Upper lobe of left lung (tissue), 6 donors: Measurements from ENCODE around the gene CCDC69. TPM values are rescaled to one million over a fixed set of nuclear protein-coding genes. Genes with fewer than 3 reads are reported as not detected.

ENCODE experiments used
- ATAC-seq, 2 donors: fragments of 200-7000 bp; cut with Tn5 transposase; one replicate each; pipeline ENCODE4 v1.9.1; 2022; ENCODE audit warnings: mild to moderate bottlenecking in 2 of 2, moderate library complexity in 2 of 2; ENCODE audit not compliant: low FRiP score in 2 of 2
- DNase-seq, 2 donors: peaks; one replicate each; pipeline ENCODE4 v3.0.0-alpha.2; 2019 to 2020
- H3K27ac ChIP-seq, 4 donors: fragments of 200-600 bp; sonication (generic); one replicate each; pipeline ENCODE4 v1.5.1; 2016 to 2019
- H3K27me3 ChIP-seq, 4 donors: fragments of 200-600 bp; sonication (generic); one replicate each; pipeline ENCODE4 v1.5.1; 2017 to 2019
- H3K36me3 ChIP-seq, 4 donors: fragments of 200-600 bp; sonication (generic); one replicate each; pipeline ENCODE4 v1.5.1; 2016 to 2019
- H3K4me1 ChIP-seq, 4 donors: fragments of 200-600 bp; sonication (generic); one replicate each; pipeline ENCODE4 v1.5.1; 2018 to 2019
- H3K4me3 ChIP-seq, 4 donors: fragments of 200-600 bp; sonication (generic); one replicate each; pipeline ENCODE4 v1.5.1; 2017 to 2019; ENCODE audit warnings: mild to moderate bottlenecking in 2 of 4, moderate library complexity in 1 of 4
- H3K9me3 ChIP-seq, 4 donors: fragments of 200-600 bp; sonication (generic); one replicate each; pipeline ENCODE4 v1.5.1; 2018 to 2019
- CTCF ChIP-seq, 6 experiments: fragments of 450-650 bp in 4 of 6; fragments of 200-600 bp in 2 of 6; sonication (generic) in 2 of 6; IDR thresholded peaks; one replicate each; pipeline ENCODE4 v1.5.1; 2016 to 2019; ENCODE audit warnings: antibody characterized with exemption in 6 of 6
- EP300 ChIP-seq, 4 donors: sonication (generic); formaldehyde crosslinking; IDR thresholded peaks; one replicate each; pipeline ENCODE4 v1.5.1; 2017; ENCODE audit warnings: antibody characterized with exemption in 4 of 4, control low read depth in 2 of 4
- POLR2A ChIP-seq, 4 donors: fragments of 450-650 bp; IDR thresholded peaks; one replicate each; pipeline ENCODE4 v1.5.1; 2016 to 2017; ENCODE audit warnings: antibody characterized with exemption in 4 of 4, mild to moderate bottlenecking in 2 of 4
- POLR2AphosphoS5 ChIP-seq, 2 donors: sonication (generic); formaldehyde crosslinking; IDR thresholded peaks; one replicate each; pipeline ENCODE4 v1.5.1; 2017; ENCODE audit warnings: antibody characterized with exemption in 2 of 2
- WGBS, 2 donors: methylation state at CpG; one replicate each; pipeline ENCODE4 v1.1.5; 2017 to 2018; 5-methylcytosine and 5-hydroxymethylcytosine counted together
- total RNA-seq, 6 donors: library from RNA; depleted of rRNA in 4 of 6; stranded (reverse); fragments of >200 nt in 4 of 6; gene quantifications; one replicate each; pipeline versions ENCODE4 v1.1.0 to v1.2.1, GENCODE V29; 2016 to 2021
- donor health status: DM: no; HTN: no; CAD: no; lungs with moderate emphysema.
- donor health status: DM: no; HTN: yes; CAD: no; lungs with severe emphysema.

The CCDC69 gene
- total RNA-seq, 6 donors from 2014 or later: 61.0 to 119 (median 92.6) TPM

- H3K4me3 ChIP-seq: no peak overlapping the region
- H3K27ac ChIP-seq: no peak overlapping the region
- WGBS, 2 donors: 94 to 95% methylated on average over 7 to 10 of the region's 10 CpGs
- peaks cover 32 to 40% (median 37%) of the 10 kb centered on the region in 4 donors for H3K4me1 ChIP-seq
- TF ChIP-seq CTCF (IDR thresholded peaks at IDR 0.05) (no peak), POLR2A (IDR thresholded peaks at IDR 0.05) (no peak), POLR2AphosphoS5 (IDR thresholded peaks at IDR 0.05) (no peak)
- H3K36me3 ChIP-seq: peaks cover 6 to 26% (median 17%) of the 10 kb centered on the region in 4 donors
- ATAC-seq: no peak
- DNase-seq: peak in 1 of 2 donors; percentile 51
- H3K9me3 ChIP-seq: no peaks in the 10 kb centered on the region
- H3K27me3 ChIP-seq: no peaks in the 10 kb centered on the region
Measured at GRCh38 chr5:151205411-151205810, 18.5 kb downstream of the CCDC69 start.

- no peak for TF ChIP-seq CTCF (IDR thresholded peaks at IDR 0.05)
- TF ChIP-seq POLR2AphosphoS5 (IDR thresholded peaks at IDR 0.05): no peak
- TF ChIP-seq EP300 (IDR thresholded peaks at IDR 0.05): no peak
- no peak for TF ChIP-seq POLR2A (IDR thresholded peaks at IDR 0.05)
- Histone ChIP-seq H3K9me3 (no peaks in the 10 kb centered on the region), H3K36me3 (peaks cover 6 to 38% (median 22%) of the 10 kb centered on the region in 4 donors), H3K27me3 (no peaks in the 10 kb centered on the region), H3K4me3 (no peak overlapping the region), H3K4me1 (peaks cover 20 to 27% (median 24%) of the 10 kb centered on the region in 4 donors), H3K27ac (no peak overlapping the region)
- no peak for ATAC-seq
- peak in 1 of 2 donors; percentile 15 for DNase-seq
- 92% methylated on average over 5 of the region's 5 CpGs for WGBS, 2 donors
Measured at GRCh38 chr5:151204051-151204450, 19.8 kb downstream of the CCDC69 start.

DNA sequence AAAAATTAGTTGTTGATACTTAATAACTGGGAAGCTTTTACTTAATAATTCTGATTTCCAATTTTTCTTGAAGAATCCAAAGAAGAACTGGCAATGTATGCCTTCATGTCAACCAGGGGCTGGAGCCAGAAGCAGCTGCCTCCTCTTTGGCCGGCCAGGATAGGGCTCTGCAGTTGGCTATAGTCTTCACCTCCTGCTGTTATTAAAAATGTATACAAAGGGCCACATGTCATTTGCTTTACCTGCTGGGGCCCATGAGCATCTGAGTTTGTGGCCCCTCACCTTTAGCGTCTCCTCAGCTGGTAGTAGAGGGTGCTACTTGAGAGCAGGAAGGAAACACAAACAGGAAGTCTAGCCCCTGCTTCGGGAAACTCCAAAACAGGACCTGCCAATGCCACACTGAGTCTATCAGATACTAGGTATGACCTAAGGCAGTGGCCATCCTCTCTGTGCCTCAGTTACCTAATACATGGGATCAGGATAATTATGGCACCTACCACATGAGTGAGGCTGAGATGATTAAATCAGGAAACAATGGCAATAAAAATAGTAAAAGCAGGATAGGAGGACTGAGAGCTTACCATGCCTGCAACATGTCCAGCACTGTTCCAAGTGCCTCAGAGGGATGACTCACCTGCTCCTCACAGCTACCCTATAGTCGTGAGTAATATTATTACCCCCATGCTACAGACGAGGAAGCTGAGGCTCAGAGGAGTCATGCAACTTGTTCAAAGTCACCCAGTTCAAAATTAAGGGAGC lies 21.3 kb downstream of the CCDC69 start:
- Histone ChIP-seq H3K9me3 (no peaks in the 10 kb centered on the region), H3K4me3 (no peak overlapping the region), H3K4me1 (peaks cover 5 to 12% (median 9%) of the 10 kb centered on the region in 4 donors), H3K27ac (peak overlapping the region in 1 of 4 donors; percentile 23), H3K27me3 (no peaks in the 10 kb centered on the region), H3K36me3 (peaks cover 6 to 52% (median 26%) of the 10 kb centered on the region in 4 donors)
- peak in 1 of 2 donors; percentile 28 for DNase-seq
- WGBS, 2 donors: 54 to 62% methylated on average over 5 of the region's 5 CpGs
- TF ChIP-seq POLR2AphosphoS5 (IDR thresholded peaks at IDR 0.05) (no peak), EP300 (IDR thresholded peaks at IDR 0.05) (no peak), POLR2A (IDR thresholded peaks at IDR 0.05) (no peak), CTCF (IDR thresholded peaks at IDR 0.05) (no peak)
- ATAC-seq: peak in 1 of 2 donors; percentile 42

GRCh38 chr5:151200913-151201595 lies 22.8 kb downstream of the CCDC69 start:
- TF ChIP-seq EP300 (IDR thresholded peaks at IDR 0.05) (no peak), CTCF (IDR thresholded peaks at IDR 0.05) (no peak), POLR2AphosphoS5 (IDR thresholded peaks at IDR 0.05) (no peak), POLR2A (IDR thresholded peaks at IDR 0.05) (no peak)
- Histone ChIP-seq H3K4me3 (no peak overlapping the region), H3K4me1 (peaks cover 12 to 20% (median 16%) of the 10 kb centered on the region in 4 donors), H3K9me3 (no peaks in the 10 kb centered on the region), H3K27ac (no peak overlapping the region), H3K36me3 (peaks cover 6 to 63% (median 34%) of the 10 kb centered on the region in 4 donors), H3K27me3 (no peaks in the 10 kb centered on the region)
- DNase-seq: no peak
- ATAC-seq: no peak
- 95% methylated on average over 6 of the region's 6 CpGs for WGBS, 2 donors
